Uterus (tissue), 2 donors: ENCODE data around the gene NR2F2.

Source experiments
- CTCF ChIP-seq, 4 experiments: fragments of 200-600 bp in 2 of 4; fragments of 450-650 bp in 2 of 4; sonication (generic) in 2 of 4; IDR thresholded peaks; one replicate each; pipeline ENCODE4 v1.5.1; 2016 to 2019; ENCODE audit warnings: antibody characterized with exemption in 4 of 4, mild to moderate bottlenecking in 2 of 4, moderate library complexity in 1 of 4
- POLR2A ChIP-seq, 2 donors: fragments of 450-650 bp; IDR thresholded peaks; one replicate each; pipeline ENCODE4 v1.6.1; 2016; ENCODE audit warnings: antibody characterized with exemption in 2 of 2, mild to moderate bottlenecking in 1 of 2, moderate library complexity in 1 of 2

GRCh38 chr15:96367311-96368200, 37.1 kb downstream of the NR2F2 start:
- no peak for TF ChIP-seq CTCF (IDR thresholded peaks at IDR 0.05)
- TF ChIP-seq POLR2A (IDR thresholded peaks at IDR 0.05), result no peak
